ENCODE data around the gene ERBB2.

DNA sequence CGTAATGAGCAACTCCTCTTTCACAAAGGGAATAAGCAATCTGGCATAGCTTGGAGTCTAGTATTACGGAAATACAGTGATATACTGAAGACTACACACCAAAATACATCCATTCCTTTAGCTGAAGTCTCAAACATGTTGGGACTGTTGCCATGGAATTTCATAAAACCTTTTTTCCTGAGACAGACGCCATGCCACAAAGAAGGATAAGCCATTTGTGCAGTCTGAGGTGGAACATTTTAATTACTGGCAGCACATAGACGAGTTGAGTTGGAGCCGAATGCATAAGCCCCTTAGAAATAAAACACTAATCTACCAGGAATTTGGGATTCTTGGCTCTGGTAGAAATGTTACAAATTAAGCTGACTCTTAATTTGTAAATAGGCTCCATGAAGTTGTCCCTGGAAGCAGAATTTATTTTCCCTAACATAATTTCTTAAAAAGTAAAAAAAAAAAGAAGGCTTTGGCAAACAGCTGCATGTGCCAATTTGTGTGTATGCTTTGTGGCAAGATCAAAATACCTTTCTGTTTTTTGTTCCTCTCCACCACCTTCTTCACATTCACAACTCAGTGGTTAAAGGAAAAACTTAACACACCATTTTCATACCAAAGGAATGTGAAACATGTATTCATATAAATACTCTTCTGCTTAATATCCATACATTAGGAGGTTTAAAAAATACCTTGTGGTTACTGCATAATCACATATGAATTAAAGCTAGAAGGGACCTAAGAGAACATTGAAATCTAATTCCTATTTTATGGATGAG, 63.4 kb downstream of the ERBB2 start:
- TF ChIP-seq POLR2A (IDR thresholded peaks at IDR 0.05), result no peak
- TF ChIP-seq, protein P1, sequence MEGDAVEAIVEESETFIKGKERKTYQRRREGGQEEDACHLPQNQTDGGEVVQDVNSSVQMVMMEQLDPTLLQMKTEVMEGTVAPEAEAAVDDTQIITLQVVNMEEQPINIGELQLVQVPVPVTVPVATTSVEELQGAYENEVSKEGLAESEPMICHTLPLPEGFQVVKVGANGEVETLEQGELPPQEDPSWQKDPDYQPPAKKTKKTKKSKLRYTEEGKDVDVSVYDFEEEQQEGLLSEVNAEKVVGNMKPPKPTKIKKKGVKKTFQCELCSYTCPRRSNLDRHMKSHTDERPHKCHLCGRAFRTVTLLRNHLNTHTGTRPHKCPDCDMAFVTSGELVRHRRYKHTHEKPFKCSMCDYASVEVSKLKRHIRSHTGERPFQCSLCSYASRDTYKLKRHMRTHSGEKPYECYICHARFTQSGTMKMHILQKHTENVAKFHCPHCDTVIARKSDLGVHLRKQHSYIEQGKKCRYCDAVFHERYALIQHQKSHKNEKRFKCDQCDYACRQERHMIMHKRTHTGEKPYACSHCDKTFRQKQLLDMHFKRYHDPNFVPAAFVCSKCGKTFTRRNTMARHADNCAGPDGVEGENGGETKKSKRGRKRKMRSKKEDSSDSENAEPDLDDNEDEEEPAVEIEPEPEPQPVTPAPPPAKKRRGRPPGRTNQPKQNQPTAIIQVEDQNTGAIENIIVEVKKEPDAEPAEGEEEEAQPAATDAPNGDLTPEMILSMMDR (IDR thresholded peaks at IDR 0.05), result no peak

Data from upper lobe of left lung (tissue), 4 donors.